ENCODE results near the gene CDK8. TPM values are rescaled to one million over a fixed set of nuclear protein-coding genes. Genes with fewer than 3 reads are reported as not detected.

CDK8 gene
- total RNA-seq, 1 donor: 17.7 TPM

GRCh38 chr13:26255115-26255514 is 1.2 kb downstream of the CDK8 start:
- Histone ChIP-seq H2AFZ (ENCODE audit: low read length) (peak overlapping the region; percentile 77), H3K79me2 (ENCODE audit: insufficient read depth, low read length) (peaks cover 56% of the 10 kb centered on the region), H3K27me3 (ENCODE audit: insufficient read depth, low read length) (no peaks in the 10 kb centered on the region), H4K20me1 (ENCODE audit: insufficient read depth, low read length) (peaks cover 37% of the 10 kb centered on the region), H3K4me1 (ENCODE audit: insufficient read depth, low read length) (peaks cover 8% of the 10 kb centered on the region), H3K9me3 (ENCODE audit: low read depth, low read length) (no peaks in the 10 kb centered on the region), H3K27ac (ENCODE audit: low read depth, low read length) (peak overlapping the region; percentile 60), H3K4me2 (ENCODE audit: insufficient read depth, low read length) (peak overlapping the region; percentile 97), H3K4me3 (ENCODE audit: insufficient read depth, low read length) (peak overlapping the region; percentile 98), H3K36me3 (ENCODE audit: insufficient read depth, low read length) (no peaks in the 10 kb centered on the region)
- TF ChIP-seq CTCF (IDR thresholded peaks at IDR 0.05; ENCODE audit: extremely low read depth, low read depth, low read length): no peak
- no peak for DNase-seq (ENCODE audit: insufficient read length, low spot score, missing footprints)

- no peaks in the 10 kb centered on the region for H3K36me3 ChIP-seq (ENCODE audit: insufficient read depth, low read length)
- H3K4me1 ChIP-seq (ENCODE audit: insufficient read depth, low read length): peaks cover 8% of the 10 kb centered on the region
- peak overlapping the region; percentile 97 for H3K4me2 ChIP-seq (ENCODE audit: insufficient read depth, low read length)
- TF ChIP-seq CTCF (IDR thresholded peaks at IDR 0.05; ENCODE audit: extremely low read depth, low read depth, low read length): peak; percentile 30
- H2AFZ ChIP-seq (ENCODE audit: low read length): no peak overlapping the region
- H3K79me2 ChIP-seq (ENCODE audit: insufficient read depth, low read length): peaks cover 62% of the 10 kb centered on the region
- peaks cover 39% of the 10 kb centered on the region for H4K20me1 ChIP-seq (ENCODE audit: insufficient read depth, low read length)
- DNase-seq (ENCODE audit: insufficient read length, low spot score, missing footprints): no peak
- H3K27me3 ChIP-seq (ENCODE audit: insufficient read depth, low read length): no peaks in the 10 kb centered on the region
- no peak overlapping the region for H3K27ac ChIP-seq (ENCODE audit: low read depth, low read length)
- no peaks in the 10 kb centered on the region for H3K9me3 ChIP-seq (ENCODE audit: low read depth, low read length)
- H3K4me3 ChIP-seq (ENCODE audit: insufficient read depth, low read length): peak overlapping the region; percentile 98
Observed at GRCh38 chr13:26255691-26256277, 1.9 kb downstream of the CDK8 start.

- no peaks in the 10 kb centered on the region for H3K27me3 ChIP-seq (ENCODE audit: insufficient read depth, low read length)
- H3K4me1 ChIP-seq (ENCODE audit: insufficient read depth, low read length): peaks cover 8% of the 10 kb centered on the region
- H3K9me3 ChIP-seq (ENCODE audit: low read depth, low read length): no peaks in the 10 kb centered on the region
- no peak overlapping the region for H3K27ac ChIP-seq (ENCODE audit: low read depth, low read length)
- no peak for TF ChIP-seq CTCF (IDR thresholded peaks at IDR 0.05; ENCODE audit: extremely low read depth, low read depth, low read length)
- H2AFZ ChIP-seq (ENCODE audit: low read length): no peak overlapping the region
- H4K20me1 ChIP-seq (ENCODE audit: insufficient read depth, low read length): peaks cover 44% of the 10 kb centered on the region
- no peaks in the 10 kb centered on the region for H3K36me3 ChIP-seq (ENCODE audit: insufficient read depth, low read length)
- no peak for DNase-seq (ENCODE audit: insufficient read length, low spot score, missing footprints)
- H3K79me2 ChIP-seq (ENCODE audit: insufficient read depth, low read length): peaks cover 75% of the 10 kb centered on the region
- no peak overlapping the region for H3K4me3 ChIP-seq (ENCODE audit: insufficient read depth, low read length)
- no peak overlapping the region for H3K4me2 ChIP-seq (ENCODE audit: insufficient read depth, low read length)
Observed at GRCh38 chr13:26257049-26257448, 3.1 kb downstream of the CDK8 start.

- DNase-seq (ENCODE audit: insufficient read length, low spot score, missing footprints): no peak
- Histone ChIP-seq H3K4me3 (ENCODE audit: insufficient read depth, low read length) (no peak overlapping the region), H3K27me3 (ENCODE audit: insufficient read depth, low read length) (no peaks in the 10 kb centered on the region), H3K36me3 (ENCODE audit: insufficient read depth, low read length) (no peaks in the 10 kb centered on the region), H3K27ac (ENCODE audit: low read depth, low read length) (no peak overlapping the region), H3K4me1 (ENCODE audit: insufficient read depth, low read length) (peaks cover 5% of the 10 kb centered on the region), H3K79me2 (ENCODE audit: insufficient read depth, low read length) (peaks cover 96% of the 10 kb centered on the region), H3K4me2 (ENCODE audit: insufficient read depth, low read length) (no peak overlapping the region), H4K20me1 (ENCODE audit: insufficient read depth, low read length) (peaks cover 52% of the 10 kb centered on the region), H2AFZ (ENCODE audit: low read length) (no peak overlapping the region), H3K9me3 (ENCODE audit: low read depth, low read length) (no peaks in the 10 kb centered on the region)
- TF ChIP-seq CTCF (IDR thresholded peaks at IDR 0.05; ENCODE audit: extremely low read depth, low read depth, low read length): no peak
Observed at GRCh38 chr13:26259634-26260033, 5.7 kb downstream of the CDK8 start.

All from osteoblast (primary cell).